Measurements from ENCODE around the gene C1orf216. TPM values are rescaled to one million over a fixed set of nuclear protein-coding genes. Genes with fewer than 3 reads are reported as not detected.

Gene C1orf216
- total RNA-seq (2014; rRNA removed; shearing (Covaris generic)), result 11.9 and 13.5 TPM in 2 replicates

- Histone ChIP-seq H3K36me3 (replicated peaks; ENCODE audit: control insufficient read depth, insufficient read depth, low read length) (peaks cover 6% of the 10 kb centered on the region), H3K27me3 (ENCODE audit: control insufficient read depth, insufficient read depth, low read length) (no peaks in the 10 kb centered on the region), H3K4me3 (ENCODE audit: insufficient read depth, low read depth, low read length) (peak within 1 kb of the TSS; percentile 83)
- peak; percentile 88 for DNase-seq
Observed at GRCh38 chr1:35718492-35719336, at the start of gene C1orf216. C1orf216 (minus strand) TSS chr1:35718884; CDS start chr1:35716321, 2,563 bp downstream.

GRCh38 chr1:35764283-35764682, 45.6 kb upstream of the C1orf216 start:
- Histone ChIP-seq H3K4me3 (ENCODE audit: insufficient read depth, low read depth, low read length) (no peak overlapping the region), H3K36me3 (replicated peaks; ENCODE audit: control insufficient read depth, insufficient read depth, low read length) (peaks cover 11% of the 10 kb centered on the region), H3K27me3 (ENCODE audit: control insufficient read depth, insufficient read depth, low read length) (no peaks in the 10 kb centered on the region)
- no peak for DNase-seq

GRCh38 chr1:35763201-35763600, 44.5 kb upstream of the C1orf216 start:
- Histone ChIP-seq H3K4me3 (ENCODE audit: insufficient read depth, low read depth, low read length) (no peak overlapping the region), H3K36me3 (replicated peaks; ENCODE audit: control insufficient read depth, insufficient read depth, low read length) (peaks cover 11% of the 10 kb centered on the region)

GRCh38 chr1:35762141-35762540, 43.5 kb upstream of the C1orf216 start:
- H3K27me3 ChIP-seq (ENCODE audit: control insufficient read depth, insufficient read depth, low read length), result no peaks in the 10 kb centered on the region
- no peak for DNase-seq
- H3K4me3 ChIP-seq (ENCODE audit: insufficient read depth, low read depth, low read length), result no peak overlapping the region
- peaks cover 11% of the 10 kb centered on the region for H3K36me3 ChIP-seq (replicated peaks; ENCODE audit: control insufficient read depth, insufficient read depth, low read length)

More at GRCh38 chr1:35763201-35763600, 44.5 kb upstream of the C1orf216 start:
- DNase-seq, result no peak
- H3K27me3 ChIP-seq (ENCODE audit: control insufficient read depth, insufficient read depth, low read length), result no peaks in the 10 kb centered on the region

GRCh38 chr1:35756064-35756463, 37.4 kb upstream of the C1orf216 start:
- no peak overlapping the region for H3K4me3 ChIP-seq (ENCODE audit: insufficient read depth, low read depth, low read length)
- H3K36me3 ChIP-seq (replicated peaks; ENCODE audit: control insufficient read depth, insufficient read depth, low read length), result peaks cover 10% of the 10 kb centered on the region
- H3K27me3 ChIP-seq (ENCODE audit: control insufficient read depth, insufficient read depth, low read length), result no peaks in the 10 kb centered on the region
- DNase-seq, result no peak

- Histone ChIP-seq H3K36me3 (replicated peaks; ENCODE audit: control insufficient read depth, insufficient read depth, low read length) (peaks cover 3% of the 10 kb centered on the region), H3K4me3 (ENCODE audit: insufficient read depth, low read depth, low read length) (no peak overlapping the region), H3K27me3 (ENCODE audit: control insufficient read depth, insufficient read depth, low read length) (no peaks in the 10 kb centered on the region)
- no peak for DNase-seq
Observed at GRCh38 chr1:35753626-35754260, 35.1 kb upstream of the C1orf216 start.

- peaks cover 14% of the 10 kb centered on the region for H3K36me3 ChIP-seq (replicated peaks; ENCODE audit: control insufficient read depth, insufficient read depth, low read length)
- no peak for DNase-seq
- no peaks in the 10 kb centered on the region for H3K27me3 ChIP-seq (ENCODE audit: control insufficient read depth, insufficient read depth, low read length)
- no peak overlapping the region for H3K4me3 ChIP-seq (ENCODE audit: insufficient read depth, low read depth, low read length)
Observed at GRCh38 chr1:35748326-35748725, 29.6 kb upstream of the C1orf216 start.

- H3K4me3 ChIP-seq (ENCODE audit: insufficient read depth, low read depth, low read length), result no peak overlapping the region
- H3K36me3 ChIP-seq (replicated peaks; ENCODE audit: control insufficient read depth, insufficient read depth, low read length), result peaks cover 18% of the 10 kb centered on the region
- H3K27me3 ChIP-seq (ENCODE audit: control insufficient read depth, insufficient read depth, low read length), result no peaks in the 10 kb centered on the region
- DNase-seq, result no peak
Observed at GRCh38 chr1:35745124-35745730, 26.5 kb upstream of the C1orf216 start.

GRCh38 chr1:35737120-35737519, 18.4 kb upstream of the C1orf216 start:
- H3K36me3 ChIP-seq (replicated peaks; ENCODE audit: control insufficient read depth, insufficient read depth, low read length), result peaks cover 22% of the 10 kb centered on the region
- DNase-seq, result no peak
- H3K4me3 ChIP-seq (ENCODE audit: insufficient read depth, low read depth, low read length), result no peak overlapping the region
- no peaks in the 10 kb centered on the region for H3K27me3 ChIP-seq (ENCODE audit: control insufficient read depth, insufficient read depth, low read length)

GRCh38 chr1:35727434-35728040, 8.9 kb upstream of the C1orf216 start:
- no peaks in the 10 kb centered on the region for H3K27me3 ChIP-seq (ENCODE audit: control insufficient read depth, insufficient read depth, low read length)
- no peak for DNase-seq
- H3K4me3 ChIP-seq (ENCODE audit: insufficient read depth, low read depth, low read length), result no peak overlapping the region
- peaks cover 1% of the 10 kb centered on the region; the same call in 1 of the 2 replicates for H3K36me3 ChIP-seq (replicated peaks; ENCODE audit: control insufficient read depth, insufficient read depth, low read length)

- H3K36me3 ChIP-seq (replicated peaks; ENCODE audit: control insufficient read depth, insufficient read depth, low read length), result peaks cover 1% of the 10 kb centered on the region; the same call in 1 of the 2 replicates
- peak; percentile 81 for DNase-seq
- no peak overlapping the region for H3K4me3 ChIP-seq (ENCODE audit: insufficient read depth, low read depth, low read length)
- no peaks in the 10 kb centered on the region for H3K27me3 ChIP-seq (ENCODE audit: control insufficient read depth, insufficient read depth, low read length)
Observed at GRCh38 chr1:35726450-35727433, 8.1 kb upstream of the C1orf216 start.

- Histone ChIP-seq H3K27me3 (ENCODE audit: control insufficient read depth, insufficient read depth, low read length) (no peaks in the 10 kb centered on the region), H3K36me3 (replicated peaks; ENCODE audit: control insufficient read depth, insufficient read depth, low read length) (peaks cover 1% of the 10 kb centered on the region; the same call in 1 of the 2 replicates), H3K4me3 (ENCODE audit: insufficient read depth, low read depth, low read length) (no peak overlapping the region)
- no peak for DNase-seq
Observed at GRCh38 chr1:35725596-35725995, 6.9 kb upstream of the C1orf216 start.

GRCh38 chr1:35717911-35718476, 690 bp downstream of the C1orf216 start:
- DNase-seq, result peak; percentile 73
- Histone ChIP-seq H3K4me3 (ENCODE audit: insufficient read depth, low read depth, low read length) (peak overlapping the region; percentile 83), H3K27me3 (ENCODE audit: control insufficient read depth, insufficient read depth, low read length) (no peaks in the 10 kb centered on the region), H3K36me3 (replicated peaks; ENCODE audit: control insufficient read depth, insufficient read depth, low read length) (peaks cover 6% of the 10 kb centered on the region)

Measured in H7 (cell line).